H9 (cell line): Measurements from ENCODE around the gene KDM2B. TPM values are rescaled to one million over a fixed set of nuclear protein-coding genes. Genes with fewer than 3 reads are reported as not detected.

ENCODE experiments used
- DNase-seq: peaks from one replicate; pipeline ENCODE4 v3.0.0-alpha.2; 2017
- H2AFZ ChIP-seq: one replicate; pipeline ENCODE4 v1.6.1; 2013; ENCODE audit warnings: mild to moderate bottlenecking, low read length, control low read depth, moderate library complexity
- H2AK5ac ChIP-seq: 2 replicates; pipeline ENCODE4 v1.6.1; 2013; ENCODE audit warnings: low read length, control low read depth, mixed read lengths; ENCODE audit not compliant: insufficient read length
- H2BK120ac ChIP-seq: one replicate; pipeline ENCODE4 v1.6.1; 2013; ENCODE audit warnings: low read depth, mild to moderate bottlenecking, low read length, control low read depth, inconsistent platforms; ENCODE audit not compliant: poor library complexity, severe bottlenecking
- H2BK12ac ChIP-seq: 2 replicates; pipeline ENCODE4 v1.6.1; 2013; ENCODE audit warnings: low read length, control low read depth, mixed read lengths, low read depth; ENCODE audit not compliant: insufficient read length
- H2BK15ac ChIP-seq: 2 replicates; pipeline ENCODE4 v1.6.1; 2013; ENCODE audit warnings: low read depth, low read length, control low read depth
- H2BK20ac ChIP-seq: one replicate; pipeline ENCODE4 v1.6.1; 2013; ENCODE audit warnings: low read depth, mild to moderate bottlenecking, low read length, control low read depth, inconsistent platforms; ENCODE audit not compliant: poor library complexity, severe bottlenecking
- H2BK5ac ChIP-seq: 2 replicates; pipeline ENCODE4 v1.6.1; 2013; ENCODE audit warnings: low read length, control low read depth, mixed read lengths; ENCODE audit not compliant: insufficient read length
- H3K14ac ChIP-seq: 2 replicates; pipeline ENCODE4 v1.6.1; 2013; ENCODE audit warnings: low read length, control low read depth; ENCODE audit not compliant: insufficient read depth
- H3K18ac ChIP-seq: 2 replicates; pipeline ENCODE4 v1.6.1; 2013; ENCODE audit warnings: low read depth, mild to moderate bottlenecking, mixed read lengths, low read length, control low read depth; ENCODE audit not compliant: insufficient read length
- H3K23ac ChIP-seq: 2 replicates; pipeline ENCODE4 v1.6.1; 2013; ENCODE audit warnings: low read length, control low read depth, mixed read lengths, low read depth; ENCODE audit not compliant: insufficient read length
- H3K23me2 ChIP-seq: 2 replicates; pipeline ENCODE4 v1.6.1; 2013; ENCODE audit warnings: low read depth, mild to moderate bottlenecking, mixed read lengths, low read length, control low read depth; ENCODE audit not compliant: insufficient read length, poor library complexity, severe bottlenecking
- H3K27ac ChIP-seq: 2 replicates; pipeline ENCODE4 v1.5.1; 2013; ENCODE audit warnings: low read length, control low read depth, mixed read lengths, low read depth; ENCODE audit not compliant: insufficient read length
- H3K27me3 ChIP-seq: 2 replicates; pipeline ENCODE4 v1.6.1; 2013; ENCODE audit warnings: low read length, control low read depth, inconsistent platforms; ENCODE audit not compliant: insufficient read depth
- H3K4ac ChIP-seq: 2 replicates; pipeline ENCODE4 v1.6.1; 2013; ENCODE audit warnings: low read depth, mild to moderate bottlenecking, control low read depth, inconsistent platforms, low read length, moderate library complexity
- H3K4me1 ChIP-seq: 2 replicates; pipeline ENCODE4 v1.6.1; 2013; ENCODE audit warnings: low read length, control low read depth, inconsistent platforms; ENCODE audit not compliant: insufficient read depth
- H3K4me2 ChIP-seq: 2 replicates; pipeline ENCODE4 v1.6.1; 2013; ENCODE audit warnings: low read length, control low read depth, mixed read lengths; ENCODE audit not compliant: insufficient read length, insufficient read depth
- H3K56ac ChIP-seq: 2 replicates; pipeline ENCODE4 v1.6.1; 2013; ENCODE audit warnings: low read depth, mild to moderate bottlenecking, mixed read lengths, low read length, control low read depth; ENCODE audit not compliant: insufficient read length
- H3K79me1 ChIP-seq: 2 replicates; pipeline ENCODE4 v1.6.1; 2013; ENCODE audit warnings: low read depth, mild to moderate bottlenecking, moderate library complexity, low read length, control low read depth, inconsistent platforms; ENCODE audit not compliant: insufficient read depth, poor library complexity, severe bottlenecking
- H3K79me2 ChIP-seq: 2 replicates; pipeline ENCODE4 v1.6.1; 2013; ENCODE audit warnings: low read length, control low read depth, inconsistent platforms; ENCODE audit not compliant: insufficient read depth
- H3K9ac ChIP-seq: 2 replicates; pipeline ENCODE4 v1.6.1; 2013; ENCODE audit warnings: low read length, control low read depth, mixed read lengths; ENCODE audit not compliant: insufficient read length; ENCODE audit errors: extremely low read depth
- H3K9me3 ChIP-seq: one replicate; pipeline ENCODE4 v1.6.1; 2013; ENCODE audit warnings: low read depth, low read length, inconsistent platforms; ENCODE audit not compliant: control insufficient read depth
- H3T11ph ChIP-seq: one replicate; pipeline ENCODE4 v1.6.1; 2013; ENCODE audit warnings: mild to moderate bottlenecking, low read length, control low read depth, inconsistent platforms
- H4K20me1 ChIP-seq: one replicate; pipeline ENCODE4 v1.6.1; 2013; ENCODE audit not compliant: control insufficient read depth, insufficient read length, insufficient read depth
- H4K5ac ChIP-seq: 2 replicates; pipeline ENCODE4 v1.6.1; 2013; ENCODE audit warnings: low read depth, mild to moderate bottlenecking, mixed read lengths, low read length, control low read depth; ENCODE audit not compliant: insufficient read length
- H4K8ac ChIP-seq: replicated peaks from 2 replicates; pipeline ENCODE4 v1.6.1; 2013; ENCODE audit warnings: low read length, control low read depth, mixed read lengths, low read depth; ENCODE audit not compliant: insufficient read length
- H4K91ac ChIP-seq: 2 replicates; pipeline ENCODE4 v1.6.1; 2013; ENCODE audit warnings: low read depth, mild to moderate bottlenecking, moderate library complexity, mixed read lengths, low read length, control low read depth; ENCODE audit not compliant: insufficient read length
- H3K27ac Mint-ChIP-seq, 3 experiments: 2 replicates in 2 of 3; 3 replicates in 1 of 3; pipeline ENCODE4 v1.8.0; 2020 to 2021; ENCODE audit warnings: mixed read lengths in 3 of 3, mild to moderate bottlenecking in 1 of 3, moderate library complexity in 1 of 3
- H3K27me3 Mint-ChIP-seq: 2 replicates; pipeline ENCODE4 v1.8.0; 2021; ENCODE audit warnings: low read depth, mild to moderate bottlenecking, moderate library complexity, mixed read lengths
- H3K36me3 Mint-ChIP-seq, 3 experiments: 2 replicates in 2 of 3; 3 replicates in 1 of 3; pipeline ENCODE4 v1.8.0; 2020 to 2021; ENCODE audit warnings: low read depth in 3 of 3, mixed read lengths in 3 of 3; ENCODE audit not compliant: insufficient read depth in 1 of 3
- H3K4me1 Mint-ChIP-seq, 2 experiments: 2 replicates each; pipeline ENCODE4 v1.8.0; 2020; ENCODE audit warnings: mixed read lengths in 2 of 2
- H3K4me3 Mint-ChIP-seq, 2 experiments: 2 replicates in 1 of 2; 3 replicates in 1 of 2; pipeline ENCODE4 v1.8.0; 2020 to 2021; ENCODE audit warnings: mild to moderate bottlenecking in 2 of 2, mixed read lengths in 2 of 2, moderate library complexity in 1 of 2
- H3K9me3 Mint-ChIP-seq, 2 experiments: 2 replicates in 1 of 2; 3 replicates in 1 of 2; pipeline ENCODE4 v1.8.0; 2020; ENCODE audit warnings: mild to moderate bottlenecking in 2 of 2, mixed read lengths in 2 of 2, moderate library complexity in 1 of 2
- CTCF ChIP-seq: fragments of 200-600 bp; sonication (generic); conservative IDR thresholded peaks from 3 replicates; pipeline ENCODE4 v1.8.0; 2021; ENCODE audit warnings: antibody characterized with exemption, mild to moderate bottlenecking
- WGBS: extraction: QIAGEN DNeasy Blood & Tissue Kit; methylation state at CpG from one replicate; pipeline ENCODE4 v1.1.7; 2013; ENCODE audit warnings: missing lambda C conversion rate, low lambda C conversion rate, mixed read lengths; ENCODE audit not compliant: insufficient read length; ENCODE audit errors: extremely low coverage; 5-methylcytosine and 5-hydroxymethylcytosine counted together
- total RNA-seq: library from RNA; stranded (reverse); gene quantifications from 2 replicates; pipeline ENCODE4 v1.2.1, GENCODE V29; 2021

The KDM2B gene
- total RNA-seq, 1 experiment from 2014 or later, result 143 TPM

DNA sequence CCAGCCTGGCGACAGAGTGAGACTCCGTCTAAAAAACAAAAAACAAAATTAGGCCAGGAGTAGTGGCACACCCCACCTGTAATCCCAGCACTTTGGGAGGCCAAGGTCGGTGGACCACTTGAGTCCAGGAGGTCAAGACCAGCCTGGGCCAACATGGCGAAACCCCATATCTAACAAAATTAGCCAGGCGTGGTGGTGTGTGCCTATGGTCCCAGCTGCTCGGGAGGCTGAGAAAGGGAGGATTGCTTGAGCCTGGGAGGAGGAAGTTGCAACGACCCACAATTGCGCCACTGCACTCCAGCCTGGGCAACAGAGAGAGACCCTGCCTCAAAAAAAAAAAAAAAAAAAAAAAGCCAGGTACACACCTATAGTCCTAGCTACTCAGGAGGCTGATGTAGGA, 37.0 kb downstream of the KDM2B start:
- Histone ChIP-seq H4K8ac (no peak overlapping the region), H2AK5ac (no peak overlapping the region), H3K14ac (no peak overlapping the region), H3K27me3 (no peaks in the 10 kb centered on the region), H3K79me2 (no peaks in the 10 kb centered on the region), H2BK5ac (no peak overlapping the region), H3K27ac (no peak overlapping the region), H2BK12ac (no peak overlapping the region), H3K23me2 (no peaks in the 10 kb centered on the region), H3K23ac (no peak overlapping the region), H3K4me1 (no peaks in the 10 kb centered on the region), H4K5ac (no peak overlapping the region), H4K91ac (no peak overlapping the region), H3T11ph (no peak overlapping the region), H4K20me1 (no peaks in the 10 kb centered on the region), H3K56ac (no peak overlapping the region), H3K18ac (no peak overlapping the region), H3K4ac (no peak overlapping the region), H2BK120ac (no peak overlapping the region), H2BK20ac (no peak overlapping the region), H3K79me1 (no peaks in the 10 kb centered on the region), H3K4me2 (no peak overlapping the region), H3K9ac (no peak overlapping the region), H2BK15ac (no peak overlapping the region), H2AFZ (no peak overlapping the region), H3K9me3 (no peaks in the 10 kb centered on the region)
- WGBS, result no CpG with 5 or more reads among the region's 8 CpGs
- peaks cover 16% of the 10 kb centered on the region for H3K27me3 Mint-ChIP-seq
- H3K27ac Mint-ChIP-seq, result no peak overlapping the region
- no peak overlapping the region for H3K4me3 Mint-ChIP-seq
- peaks cover 6 to 13% of the 10 kb centered on the region in 2 experiments for H3K4me1 Mint-ChIP-seq
- H3K9me3 Mint-ChIP-seq, result no peaks in the 10 kb centered on the region
- TF ChIP-seq CTCF, result no peak
- no peak for DNase-seq
- peaks cover 24 to 83% (median 68%) of the 10 kb centered on the region in 3 experiments for H3K36me3 Mint-ChIP-seq
